Measurements from ENCODE around the gene FCGR3B. TPM values are rescaled to one million over a fixed set of nuclear protein-coding genes. Genes with fewer than 3 reads are reported as not detected.
"Not testable (repeated sequence)": the region's sequence is repeated elsewhere in the genome, so short reads cannot be mapped to it uniquely, and the experiment has no call there.

Gene FCGR3B
- total and polyA plus RNA-seq, 4 donors = 0.64 to 9.2 (median 4.1) TPM

- not testable (repeated sequence) for H3K4me3 ChIP-seq (ENCODE audit: low read depth in 1 of 3, low read length in 3 of 3); H3K9me3 ChIP-seq (ENCODE audit: control insufficient read depth in 4 of 4, low read length in 3 of 4); H3K27me3 ChIP-seq (ENCODE audit: control insufficient read depth in 4 of 4, insufficient read depth in 4 of 4, low read length in 3 of 4); H3K36me3 ChIP-seq (ENCODE audit: control insufficient read depth in 4 of 4, insufficient read depth in 3 of 4, low read depth in 1 of 4, low read length in 3 of 4); H3K9ac ChIP-seq (ENCODE audit: low read depth in 1 of 2, low read length in 2 of 2); H3K27ac ChIP-seq (ENCODE audit: low read depth in 1 of 2, low read length in 2 of 2); H3K4me1 ChIP-seq (ENCODE audit: control insufficient read depth in 4 of 4, insufficient read depth in 4 of 4, low read length in 3 of 4); DNase-seq (ENCODE audit: low spot score)
- 45% methylated on average over 2 of the region's 3 CpGs for WGBS
These were observed 38.4 kb downstream of the FCGR3B start for GRCh38 chr1:161592586-161592985.

GRCh38 chr1:161589920-161590319, 41.1 kb downstream of the FCGR3B start:
- not testable (repeated sequence) for DNase-seq (ENCODE audit: low spot score); H3K9me3 ChIP-seq (ENCODE audit: control insufficient read depth in 4 of 4, low read length in 3 of 4); H3K9ac ChIP-seq (ENCODE audit: low read depth in 1 of 2, low read length in 2 of 2); H3K27me3 ChIP-seq (ENCODE audit: control insufficient read depth in 4 of 4, insufficient read depth in 4 of 4, low read length in 3 of 4); H3K27ac ChIP-seq (ENCODE audit: low read depth in 1 of 2, low read length in 2 of 2); H3K4me1 ChIP-seq (ENCODE audit: control insufficient read depth in 4 of 4, insufficient read depth in 4 of 4, low read length in 3 of 4); H3K36me3 ChIP-seq (ENCODE audit: control insufficient read depth in 4 of 4, insufficient read depth in 3 of 4, low read depth in 1 of 4, low read length in 3 of 4); H3K4me3 ChIP-seq (ENCODE audit: low read depth in 1 of 3, low read length in 3 of 3)
- WGBS = 9% methylated on average over 1 of the region's 6 CpGs

- DNase-seq (ENCODE audit: low spot score); H3K4me3 ChIP-seq (ENCODE audit: low read depth in 1 of 3, low read length in 3 of 3); H3K9ac ChIP-seq (ENCODE audit: low read depth in 1 of 2, low read length in 2 of 2); H3K9me3 ChIP-seq (ENCODE audit: control insufficient read depth in 4 of 4, low read length in 3 of 4); H3K27me3 ChIP-seq (ENCODE audit: control insufficient read depth in 4 of 4, insufficient read depth in 4 of 4, low read length in 3 of 4); H3K36me3 ChIP-seq (ENCODE audit: control insufficient read depth in 4 of 4, insufficient read depth in 3 of 4, low read depth in 1 of 4, low read length in 3 of 4); H3K27ac ChIP-seq (ENCODE audit: low read depth in 1 of 2, low read length in 2 of 2); H3K4me1 ChIP-seq (ENCODE audit: control insufficient read depth in 4 of 4, insufficient read depth in 4 of 4, low read length in 3 of 4): not testable (repeated sequence)
- 85% methylated on average over 7 of the region's 8 CpGs for WGBS
These were observed 41.6 kb downstream of the FCGR3B start for GRCh38 chr1:161589365-161589764.

GRCh38 chr1:161588596-161588995, 42.4 kb downstream of the FCGR3B start:
- H3K27ac ChIP-seq (ENCODE audit: low read depth in 1 of 2, low read length in 2 of 2); H3K9ac ChIP-seq (ENCODE audit: low read depth in 1 of 2, low read length in 2 of 2); H3K36me3 ChIP-seq (ENCODE audit: control insufficient read depth in 4 of 4, insufficient read depth in 3 of 4, low read depth in 1 of 4, low read length in 3 of 4); H3K4me3 ChIP-seq (ENCODE audit: low read depth in 1 of 3, low read length in 3 of 3); H3K27me3 ChIP-seq (ENCODE audit: control insufficient read depth in 4 of 4, insufficient read depth in 4 of 4, low read length in 3 of 4); H3K9me3 ChIP-seq (ENCODE audit: control insufficient read depth in 4 of 4, low read length in 3 of 4); H3K4me1 ChIP-seq (ENCODE audit: control insufficient read depth in 4 of 4, insufficient read depth in 4 of 4, low read length in 3 of 4); DNase-seq (ENCODE audit: low spot score): not testable (repeated sequence)
- WGBS = no CpG with 5 or more reads among the region's 6 CpGs

- WGBS = no CpG with 5 or more reads among the region's 4 CpGs
These were observed 48.1 kb downstream of the FCGR3B start for GRCh38 chr1:161582882-161583281.

GRCh38 chr1:161580879-161581537, 50.0 kb downstream of the FCGR3B start:
- WGBS = no CpG with 5 or more reads among the region's 4 CpGs

More at GRCh38 chr1:161582882-161583281, 48.1 kb downstream of the FCGR3B start:
- H3K9me3 ChIP-seq (ENCODE audit: control insufficient read depth in 4 of 4, low read length in 3 of 4); H3K27me3 ChIP-seq (ENCODE audit: control insufficient read depth in 4 of 4, insufficient read depth in 4 of 4, low read length in 3 of 4); H3K9ac ChIP-seq (ENCODE audit: low read depth in 1 of 2, low read length in 2 of 2); H3K36me3 ChIP-seq (ENCODE audit: control insufficient read depth in 4 of 4, insufficient read depth in 3 of 4, low read depth in 1 of 4, low read length in 3 of 4); DNase-seq (ENCODE audit: low spot score); H3K4me1 ChIP-seq (ENCODE audit: control insufficient read depth in 4 of 4, insufficient read depth in 4 of 4, low read length in 3 of 4); H3K4me3 ChIP-seq (ENCODE audit: low read depth in 1 of 3, low read length in 3 of 3); H3K27ac ChIP-seq (ENCODE audit: low read depth in 1 of 2, low read length in 2 of 2): not testable (repeated sequence)

GRCh38 chr1:161579856-161580507, 51.0 kb downstream of the FCGR3B start:
- not testable (repeated sequence) for H3K4me3 ChIP-seq (ENCODE audit: low read depth in 1 of 3, low read length in 3 of 3); H3K27ac ChIP-seq (ENCODE audit: low read depth in 1 of 2, low read length in 2 of 2); DNase-seq (ENCODE audit: low spot score); H3K9me3 ChIP-seq (ENCODE audit: control insufficient read depth in 4 of 4, low read length in 3 of 4); H3K9ac ChIP-seq (ENCODE audit: low read depth in 1 of 2, low read length in 2 of 2); H3K27me3 ChIP-seq (ENCODE audit: control insufficient read depth in 4 of 4, insufficient read depth in 4 of 4, low read length in 3 of 4); H3K36me3 ChIP-seq (ENCODE audit: control insufficient read depth in 4 of 4, insufficient read depth in 3 of 4, low read depth in 1 of 4, low read length in 3 of 4); H3K4me1 ChIP-seq (ENCODE audit: control insufficient read depth in 4 of 4, insufficient read depth in 4 of 4, low read length in 3 of 4)
- WGBS = no CpG with 5 or more reads among the region's 8 CpGs

More at GRCh38 chr1:161580879-161581537, 50.0 kb downstream of the FCGR3B start:
- H3K4me3 ChIP-seq (ENCODE audit: low read depth in 1 of 3, low read length in 3 of 3); H3K27me3 ChIP-seq (ENCODE audit: control insufficient read depth in 4 of 4, insufficient read depth in 4 of 4, low read length in 3 of 4); H3K9ac ChIP-seq (ENCODE audit: low read depth in 1 of 2, low read length in 2 of 2); H3K27ac ChIP-seq (ENCODE audit: low read depth in 1 of 2, low read length in 2 of 2); H3K4me1 ChIP-seq (ENCODE audit: control insufficient read depth in 4 of 4, insufficient read depth in 4 of 4, low read length in 3 of 4); H3K9me3 ChIP-seq (ENCODE audit: control insufficient read depth in 4 of 4, low read length in 3 of 4); DNase-seq (ENCODE audit: low spot score); H3K36me3 ChIP-seq (ENCODE audit: control insufficient read depth in 4 of 4, insufficient read depth in 3 of 4, low read depth in 1 of 4, low read length in 3 of 4): not testable (repeated sequence)

GRCh38 chr1:161576676-161577075, 54.3 kb downstream of the FCGR3B start:
- not testable (repeated sequence) for H3K9me3 ChIP-seq (ENCODE audit: control insufficient read depth in 4 of 4, low read length in 3 of 4); H3K36me3 ChIP-seq (ENCODE audit: control insufficient read depth in 4 of 4, insufficient read depth in 3 of 4, low read depth in 1 of 4, low read length in 3 of 4); H3K4me3 ChIP-seq (ENCODE audit: low read depth in 1 of 3, low read length in 3 of 3); H3K27me3 ChIP-seq (ENCODE audit: control insufficient read depth in 4 of 4, insufficient read depth in 4 of 4, low read length in 3 of 4); H3K4me1 ChIP-seq (ENCODE audit: control insufficient read depth in 4 of 4, insufficient read depth in 4 of 4, low read length in 3 of 4); DNase-seq (ENCODE audit: low spot score); H3K27ac ChIP-seq (ENCODE audit: low read depth in 1 of 2, low read length in 2 of 2); H3K9ac ChIP-seq (ENCODE audit: low read depth in 1 of 2, low read length in 2 of 2)

Measured in liver (tissue), 9 donors.